ENCODE results near the gene SUMF1. TPM values are rescaled to one million over a fixed set of nuclear protein-coding genes. Genes with fewer than 3 reads are reported as not detected.

Gene SUMF1
- total RNA-seq, 4 donors from 2014 or later: 29.1 to 65.9 (median 48.0) TPM

DNA sequence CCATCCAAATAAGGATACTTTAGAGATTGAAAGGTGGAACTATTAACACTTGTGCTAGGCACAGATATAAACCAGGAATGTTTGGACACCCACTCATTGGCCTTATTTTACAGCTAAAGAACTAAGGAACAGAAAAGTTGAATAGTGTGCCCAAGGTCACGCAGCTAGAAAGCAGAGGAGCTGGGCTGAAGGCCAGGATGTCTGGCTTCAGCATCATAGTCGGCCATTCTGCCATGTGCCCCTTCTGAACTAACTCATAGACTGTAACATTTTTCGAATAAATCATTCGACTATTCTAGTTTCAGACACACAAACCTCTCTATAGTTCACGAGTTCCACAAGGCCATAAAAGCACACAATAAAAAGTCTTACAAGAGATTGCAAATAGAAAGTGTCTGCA is 71.1 kb downstream of the SUMF1 start:
- intact Hi-C loops (cut with DNase I): no loop called here
- 87 to 89% methylated on average over 5 of the region's 5 CpGs for WGBS, 2 donors
- TF ChIP-seq POLR2A (IDR thresholded peaks at IDR 0.05): no peak
- TF ChIP-seq, protein P1, sequence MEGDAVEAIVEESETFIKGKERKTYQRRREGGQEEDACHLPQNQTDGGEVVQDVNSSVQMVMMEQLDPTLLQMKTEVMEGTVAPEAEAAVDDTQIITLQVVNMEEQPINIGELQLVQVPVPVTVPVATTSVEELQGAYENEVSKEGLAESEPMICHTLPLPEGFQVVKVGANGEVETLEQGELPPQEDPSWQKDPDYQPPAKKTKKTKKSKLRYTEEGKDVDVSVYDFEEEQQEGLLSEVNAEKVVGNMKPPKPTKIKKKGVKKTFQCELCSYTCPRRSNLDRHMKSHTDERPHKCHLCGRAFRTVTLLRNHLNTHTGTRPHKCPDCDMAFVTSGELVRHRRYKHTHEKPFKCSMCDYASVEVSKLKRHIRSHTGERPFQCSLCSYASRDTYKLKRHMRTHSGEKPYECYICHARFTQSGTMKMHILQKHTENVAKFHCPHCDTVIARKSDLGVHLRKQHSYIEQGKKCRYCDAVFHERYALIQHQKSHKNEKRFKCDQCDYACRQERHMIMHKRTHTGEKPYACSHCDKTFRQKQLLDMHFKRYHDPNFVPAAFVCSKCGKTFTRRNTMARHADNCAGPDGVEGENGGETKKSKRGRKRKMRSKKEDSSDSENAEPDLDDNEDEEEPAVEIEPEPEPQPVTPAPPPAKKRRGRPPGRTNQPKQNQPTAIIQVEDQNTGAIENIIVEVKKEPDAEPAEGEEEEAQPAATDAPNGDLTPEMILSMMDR (IDR thresholded peaks at IDR 0.05): no peak

DNA sequence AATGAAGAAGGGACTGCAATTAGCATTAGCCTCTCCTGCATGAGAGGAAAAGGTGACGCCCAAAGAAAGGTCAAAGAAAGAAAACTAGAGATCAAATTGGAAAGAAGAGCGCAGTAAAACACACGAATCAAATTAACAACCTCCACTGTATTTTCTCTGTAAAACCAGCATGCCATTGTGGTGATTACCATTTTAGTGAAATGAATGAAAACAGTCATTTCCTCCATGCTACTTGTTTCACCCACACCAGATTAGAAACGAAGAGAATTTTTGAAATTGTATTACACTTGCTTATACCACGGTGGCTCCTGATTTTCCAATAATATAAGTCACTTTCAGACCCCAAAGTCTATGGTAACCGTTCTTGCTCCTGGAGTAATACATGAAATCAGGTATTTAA is 71.6 kb downstream of the SUMF1 start:
- intact Hi-C loops (cut with DNase I): no loop called here
- Histone ChIP-seq H3K4me1 (no peaks in the 10 kb centered on the region), H3K27me3 (no peaks in the 10 kb centered on the region), H3K36me3 (peaks cover 0 to 24% (median 0%) of the 10 kb centered on the region in 3 donors), H3K9me3 (no peaks in the 10 kb centered on the region), H3K4me3 (no peak overlapping the region), H3K27ac (no peak overlapping the region)
- no peak for TF ChIP-seq POLR2A (IDR thresholded peaks at IDR 0.05)
- TF ChIP-seq, protein P1 (IDR thresholded peaks at IDR 0.05): no peak
- 83 to 86% methylated on average over 6 of the region's 6 CpGs for WGBS, 2 donors
- no peak for DNase-seq

More for the DNA sequence above, 71.1 kb downstream of the SUMF1 start:
- Histone ChIP-seq H3K9me3 (no peaks in the 10 kb centered on the region), H3K4me3 (no peak overlapping the region), H3K36me3 (peaks cover 0 to 25% (median 0%) of the 10 kb centered on the region in 3 donors), H3K27me3 (no peaks in the 10 kb centered on the region), H3K4me1 (no peaks in the 10 kb centered on the region), H3K27ac (no peak overlapping the region)
- DNase-seq: no peak

DNA sequence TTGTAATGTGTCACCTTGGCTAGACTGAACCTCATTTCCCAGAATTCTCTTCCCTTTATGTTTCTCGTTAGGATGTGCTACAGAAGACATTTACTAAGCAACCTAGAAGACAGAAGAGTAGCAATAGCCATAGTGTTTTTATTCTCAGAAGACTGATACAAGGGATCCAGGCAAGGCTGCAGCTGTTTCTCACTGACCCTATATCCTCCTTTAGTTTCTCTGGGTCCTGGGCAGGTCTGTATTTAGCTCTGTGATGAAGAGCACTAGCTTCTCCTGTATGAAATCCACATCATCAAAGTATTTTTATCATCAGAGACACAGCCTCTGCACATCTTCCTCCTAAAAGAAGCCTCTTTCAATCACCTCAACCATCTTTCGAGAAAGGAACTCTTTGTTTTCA is 72.5 kb downstream of the SUMF1 start:
- 89 to 90% methylated on average over 2 of the region's 2 CpGs for WGBS, 2 donors
- no peaks in the 10 kb centered on the region for H3K9me3 ChIP-seq
- no peaks in the 10 kb centered on the region for H3K4me1 ChIP-seq
- DNase-seq: no peak
- H3K4me3 ChIP-seq: no peak overlapping the region
- intact Hi-C loops (cut with DNase I): no loop called here
- TF ChIP-seq POLR2A (IDR thresholded peaks at IDR 0.05): no peak
- TF ChIP-seq, protein P1 (IDR thresholded peaks at IDR 0.05): no peak
- H3K27ac ChIP-seq: no peak overlapping the region
- peaks cover 0 to 19% (median 0%) of the 10 kb centered on the region in 3 donors for H3K36me3 ChIP-seq
- no peaks in the 10 kb centered on the region for H3K27me3 ChIP-seq

DNA sequence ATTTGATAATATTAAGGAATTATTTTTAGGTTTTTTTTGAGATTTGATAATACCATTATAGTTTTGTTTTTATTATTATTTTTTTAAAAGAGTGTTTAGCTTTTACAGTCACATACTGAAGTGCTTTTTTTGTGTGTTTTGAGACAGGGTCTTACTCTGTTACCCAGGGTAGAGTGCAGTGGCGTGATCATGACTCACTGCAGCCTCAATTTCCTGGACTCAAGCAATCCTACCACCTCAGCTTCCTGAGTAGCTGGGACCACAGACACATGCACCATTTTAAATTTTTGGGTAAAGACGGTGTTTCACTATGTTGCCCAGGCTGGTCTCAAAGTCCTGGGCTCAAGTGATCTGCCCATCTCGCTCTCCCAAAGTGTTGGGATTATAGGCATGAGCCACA is 73.0 kb downstream of the SUMF1 start:
- Histone ChIP-seq H3K27me3 (no peaks in the 10 kb centered on the region), H3K27ac (no peak overlapping the region), H3K9me3 (no peaks in the 10 kb centered on the region), H3K4me3 (no peak overlapping the region), H3K4me1 (no peaks in the 10 kb centered on the region), H3K36me3 (peaks cover 0 to 19% (median 0%) of the 10 kb centered on the region in 3 donors)
- DNase-seq: no peak
- intact Hi-C loops (cut with DNase I): no loop called here
- no peak for TF ChIP-seq POLR2A (IDR thresholded peaks at IDR 0.05)
- TF ChIP-seq, protein P1 (IDR thresholded peaks at IDR 0.05): no peak
- 81 to 83% methylated on average over 3 of the region's 3 CpGs for WGBS, 2 donors

DNA sequence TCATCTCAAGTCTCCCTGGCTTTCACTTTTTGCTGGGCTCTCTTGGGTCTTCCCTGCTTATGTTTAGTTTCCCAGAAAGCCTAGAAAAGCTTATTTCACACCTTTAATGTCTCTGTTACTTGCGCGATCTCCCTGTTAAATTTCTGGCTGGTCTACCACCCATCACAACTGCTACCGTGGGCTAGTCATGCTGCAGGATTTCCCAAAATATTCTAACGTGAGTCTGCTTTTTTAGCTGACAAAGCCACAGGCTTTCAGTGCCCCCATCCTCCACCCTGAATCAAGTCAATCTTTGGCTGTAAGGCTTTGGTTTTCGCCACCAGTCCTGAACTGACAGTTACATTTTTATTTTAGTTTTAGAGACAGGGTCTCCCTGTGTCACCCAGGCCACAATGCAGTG is 74.1 kb downstream of the SUMF1 start:
- Histone ChIP-seq H3K4me1 (no peaks in the 10 kb centered on the region), H3K36me3 (peaks cover 0 to 19% (median 0%) of the 10 kb centered on the region in 3 donors), H3K9me3 (no peaks in the 10 kb centered on the region), H3K27ac (no peak overlapping the region), H3K27me3 (no peaks in the 10 kb centered on the region), H3K4me3 (no peak overlapping the region)
- 97 to 99% methylated on average over 5 of the region's 5 CpGs for WGBS, 2 donors
- intact Hi-C loops (cut with DNase I): no loop called here
- TF ChIP-seq, protein P1 (IDR thresholded peaks at IDR 0.05): no peak
- TF ChIP-seq POLR2A (IDR thresholded peaks at IDR 0.05): no peak
- DNase-seq: no peak
